Measurements from ENCODE around the gene SLC16A3. TPM values are rescaled to one million over a fixed set of nuclear protein-coding genes. Genes with fewer than 3 reads are reported as not detected.
A peak's percentile ranks its signal among the peaks of the same experiment; 100 is the strongest.

The SLC16A3 gene
- total RNA-seq, 4 donors from 2014 or later, result 10.5 to 36.0 (median 21.4) TPM

- TF ChIP-seq EP300 (IDR thresholded peaks at IDR 0.05), result no peak
- TF ChIP-seq CTCF (IDR thresholded peaks at IDR 0.05), result peak in 4 of 5 experiments; percentile 36 to 62 (median 45)
- 75 to 76% methylated on average over 39 of the region's 39 CpGs for WGBS, 2 donors
- peak overlapping the region in 1 of 4 donors; percentile 91 for H3K27ac ChIP-seq
- no peak for DNase-seq (ENCODE audit: low spot score in 2 of 2)
- no peak overlapping the region for H3K4me3 ChIP-seq
- peaks cover 24 to 84% (median 64%) of the 10 kb centered on the region in 4 donors for H3K4me1 ChIP-seq
- no peaks in the 10 kb centered on the region for H3K27me3 ChIP-seq
- H3K36me3 ChIP-seq, result peaks cover 4 to 66% (median 51%) of the 10 kb centered on the region in 3 donors
- no peaks in the 10 kb centered on the region for H3K9me3 ChIP-seq
These were observed 15.7 kb downstream of the SLC16A3 start for GRCh38 chr17:82244413-82245133.

GRCh38 chr17:82245134-82246039, 16.5 kb downstream of the SLC16A3 start:
- Histone ChIP-seq H3K27ac (peak overlapping the region; percentile 47 to 91 (median 64)), H3K4me3 (no peak overlapping the region), H3K9me3 (no peaks in the 10 kb centered on the region), H3K27me3 (no peaks in the 10 kb centered on the region), H3K36me3 (peaks cover 4 to 69% (median 57%) of the 10 kb centered on the region in 3 donors), H3K4me1 (peaks cover 20 to 80% (median 56%) of the 10 kb centered on the region in 4 donors)
- DNase-seq (ENCODE audit: low spot score in 2 of 2), result no peak
- TF ChIP-seq EP300 (IDR thresholded peaks at IDR 0.05), result no peak
- TF ChIP-seq CTCF (IDR thresholded peaks at IDR 0.05), result no peak
- no peak for TF ChIP-seq POLR2A (IDR thresholded peaks at IDR 0.05)
- 85 to 86% methylated on average over 41 to 44 of the region's 47 CpGs for WGBS, 2 donors

- H3K27ac ChIP-seq, result peak overlapping the region; percentile 47 to 91 (median 64)
- H3K36me3 ChIP-seq, result peaks cover 4 to 75% (median 61%) of the 10 kb centered on the region in 3 donors
- TF ChIP-seq EP300 (IDR thresholded peaks at IDR 0.05), result no peak
- no peak for TF ChIP-seq POLR2A (IDR thresholded peaks at IDR 0.05)
- TF ChIP-seq CTCF (IDR thresholded peaks at IDR 0.05), result no peak
- H3K27me3 ChIP-seq, result no peaks in the 10 kb centered on the region
- DNase-seq (ENCODE audit: low spot score in 2 of 2), result no peak
- H3K4me1 ChIP-seq, result peaks cover 14 to 77% (median 50%) of the 10 kb centered on the region in 4 donors
- no peaks in the 10 kb centered on the region for H3K9me3 ChIP-seq
- 91 to 98% methylated on average over 5 of the region's 5 CpGs for WGBS, 2 donors
- H3K4me3 ChIP-seq, result no peak overlapping the region
These were observed 17.2 kb downstream of the SLC16A3 start for GRCh38 chr17:82246040-82246364.

GRCh38 chr17:82246365-82247181, 17.7 kb downstream of the SLC16A3 start:
- Histone ChIP-seq H3K9me3 (no peaks in the 10 kb centered on the region), H3K27me3 (no peaks in the 10 kb centered on the region), H3K27ac (peak overlapping the region; percentile 47 to 91 (median 64)), H3K4me1 (peaks cover 9 to 72% (median 44%) of the 10 kb centered on the region in 4 donors), H3K4me3 (no peak overlapping the region), H3K36me3 (peaks cover 4 to 81% (median 66%) of the 10 kb centered on the region in 3 donors)
- no peak for DNase-seq (ENCODE audit: low spot score in 2 of 2)
- TF ChIP-seq EP300 (IDR thresholded peaks at IDR 0.05) (peak in 1 of 2 donors; percentile 9), POLR2A (IDR thresholded peaks at IDR 0.05) (no peak), CTCF (IDR thresholded peaks at IDR 0.05) (no peak)
- 36 to 47% methylated on average over 21 to 23 of the region's 27 CpGs for WGBS, 2 donors
